CD4-positive, alpha-beta T cell treated with Interleukin-15 for 4 hours (primary cell): Measurements from ENCODE around the gene EXTL1.

Experiments used
- DNase-seq: peaks from one replicate; pipeline ENCODE4 v3.0.0-alpha.2; 2020; ENCODE audit warnings: low spot score

EXTL1 gene

GRCh38 chr1:26023009-26023408 lies 1.4 kb downstream of the EXTL1 start:
- no peak for DNase-seq

GRCh38 chr1:26023826-26024225 lies 2.3 kb downstream of the EXTL1 start:
- DNase-seq, result no peak

GRCh38 chr1:26025060-26025459 lies 3.5 kb downstream of the EXTL1 start:
- DNase-seq, result no peak

GRCh38 chr1:26025517-26025916 lies 3.9 kb downstream of the EXTL1 start:
- no peak for DNase-seq

GRCh38 chr1:26027716-26028489 lies 6.3 kb downstream of the EXTL1 start:
- DNase-seq, result no peak

- DNase-seq, result no peak
Observed at GRCh38 chr1:26028490-26028980, 7.0 kb downstream of the EXTL1 start.

- DNase-seq, result no peak
Observed at GRCh38 chr1:26029054-26029863, 7.7 kb downstream of the EXTL1 start.

- DNase-seq, result no peak
Observed at GRCh38 chr1:26029864-26030481, 8.4 kb downstream of the EXTL1 start.

- DNase-seq, result no peak
Observed at GRCh38 chr1:26031196-26031595, 9.6 kb downstream of the EXTL1 start.

GRCh38 chr1:26031611-26032220 lies 10.1 kb downstream of the EXTL1 start:
- no peak for DNase-seq

GRCh38 chr1:26032656-26033357 lies 11.2 kb downstream of the EXTL1 start:
- DNase-seq, result no peak

GRCh38 chr1:26034504-26035202 lies 13.1 kb downstream of the EXTL1 start:
- no peak for DNase-seq

- DNase-seq, result peak; percentile 93
Observed at GRCh38 chr1:26035203-26035958, 13.8 kb downstream of the EXTL1 start.

GRCh38 chr1:26035959-26036755 lies 14.6 kb downstream of the EXTL1 start:
- DNase-seq, result peak; percentile 71

- DNase-seq, result no peak
Observed at GRCh38 chr1:26036756-26037281, 15.2 kb downstream of the EXTL1 start.

- no peak for DNase-seq
Observed at GRCh38 chr1:26037904-26038303, 16.3 kb downstream of the EXTL1 start.

- DNase-seq, result no peak
Observed at GRCh38 chr1:26038477-26038876, 16.9 kb downstream of the EXTL1 start.

- DNase-seq, result no peak
Observed at GRCh38 chr1:26038904-26039303, 17.3 kb downstream of the EXTL1 start.

- DNase-seq, result no peak
Observed at GRCh38 chr1:26041401-26041800, 19.8 kb downstream of the EXTL1 start.
